GM23338 (cell line): Measurements from ENCODE around the gene CDH23. TPM values are rescaled to one million over a fixed set of nuclear protein-coding genes. Genes with fewer than 3 reads are reported as not detected.

Experiments
- ETS1 ChIP-seq: IDR thresholded peaks from 2 replicates; pipeline ENCODE4 v1.6.1; 2016; ENCODE audit warnings: antibody characterized with exemption
- EZH2 ChIP-seq: fragments of 200-600 bp; sonication (generic); IDR thresholded peaks from one replicate; pipeline ENCODE4 v1.8.0; 2017; ENCODE audit warnings: antibody characterized with exemption, mild to moderate bottlenecking, low read depth; ENCODE audit not compliant: unreplicated experiment
- EZH2phosphoT487 ChIP-seq: fragments of 200-600 bp; sonication (generic); IDR thresholded peaks from one replicate; pipeline ENCODE4 v1.8.1; 2018; ENCODE audit warnings: antibody characterized with exemption; ENCODE audit not compliant: unreplicated experiment
- REST ChIP-seq: IDR thresholded peaks from one replicate; pipeline ENCODE4 v1.6.1; 2018; ENCODE audit warnings: antibody characterized with exemption; ENCODE audit not compliant: unreplicated experiment
- STAT1 ChIP-seq: IDR thresholded peaks from one replicate; pipeline ENCODE4 v1.6.1; 2016; ENCODE audit warnings: antibody characterized with exemption; ENCODE audit not compliant: unreplicated experiment
- ZNF114 ChIP-seq: fragments of 250-450 bp; sonication (Bioruptor Pico); IDR thresholded peaks from 2 replicates; pipeline ENCODE4 v1.5.0; 2020; ENCODE audit warnings: mild to moderate bottlenecking, moderate library complexity
- ZNF331 ChIP-seq: fragments of 250-450 bp; sonication (Bioruptor Pico); IDR thresholded peaks from 2 replicates; pipeline ENCODE4 v1.5.0; 2020; ENCODE audit warnings: low read depth, mild to moderate bottlenecking, moderate library complexity
- ZNF462 ChIP-seq: fragments of 250-450 bp; sonication (Bioruptor Pico); IDR thresholded peaks from 2 replicates; pipeline ENCODE4 v1.5.0; 2020; ENCODE audit warnings: mild to moderate bottlenecking, moderate library complexity
- polyA plus RNA-seq: library from polyadenylated mRNA; unstranded; fragments of >200 nt; fragmentation: Nextera tagmentation; extraction: Ambion mirVana; gene quantifications from 2 replicates; pipeline ENCODE4 v1.2.1, GENCODE V29; 2016
- total RNA-seq: library from RNA; depleted of rRNA; stranded (reverse); fragments of >200 nt; shearing (Covaris generic); gene quantifications from 2 replicates; pipeline ENCODE4 v1.2.3, GENCODE V29; 2014

CDH23 gene
- total and polyA plus RNA-seq, 2 experiments from 2014 or later = 0.95 to 4.3 TPM

- no peak for TF ChIP-seq ZNF462
- TF ChIP-seq EZH2phosphoT487 = no peak
- no peak for TF ChIP-seq ZNF331
- no peak for TF ChIP-seq ETS1
- TF ChIP-seq EZH2 = no peak
- no peak for TF ChIP-seq REST
- no peak for TF ChIP-seq STAT1
- no peak for TF ChIP-seq ZNF114
Observed at GRCh38 chr10:71723311-71723710, 326.6 kb downstream of the CDH23 start (continued).
